H1 (cell line): ENCODE measurements around the gene ENPP6. TPM values are rescaled to one million over a fixed set of nuclear protein-coding genes. Genes with fewer than 3 reads are reported as not detected.

Experiments
- CTCF ChIA-PET: fragments of 300-600 bp; sonication (Branson Sonifier 250); formaldehyde crosslinking; loops from one replicate; lab custom pipeline; 2021; ENCODE audit not compliant: partially characterized antibody; lab: Charles Lee
- POLR2A ChIA-PET: fragments of 300-600 bp; sonication (Branson Sonifier 250); formaldehyde crosslinking; loops from one replicate; lab custom pipeline; 2021; ENCODE audit warnings: inconsistent platforms; ENCODE audit not compliant: partially characterized antibody; lab: Charles Lee
- DNase-seq, 2 experiments: peaks; one replicate each; pipeline versions ENCODE4 v3.0.0 to v3.0.0-alpha.2; 2010 to 2022; ENCODE audit warnings: low spot score in 2 of 2, low read depth in 1 of 2, mixed read lengths in 1 of 2
- FAIRE-seq: peaks from 2 replicates; lab custom pipeline; 2011; peaks lifted over from hg19 to GRCh38; lab: Jason Lieb, UNC
- H2AFZ ChIP-seq: 2 replicates; pipeline ENCODE4 v1.8.1; 2012; ENCODE audit warnings: low read length, inconsistent platforms
- H2AK5ac ChIP-seq: 2 replicates; pipeline ENCODE4 v1.6.1; 2013; ENCODE audit warnings: low read depth, low read length
- H2BK120ac ChIP-seq: replicated peaks from 2 replicates; pipeline ENCODE3; 2013; ENCODE audit warnings: low read depth, low read length, inconsistent platforms
- H2BK12ac ChIP-seq: 2 replicates; pipeline ENCODE4 v1.6.1; 2013; ENCODE audit warnings: low read depth, low read length
- H2BK15ac ChIP-seq: 2 replicates; pipeline ENCODE4 v1.6.1; 2013; ENCODE audit warnings: low read length
- H2BK20ac ChIP-seq: 2 replicates; pipeline ENCODE4 v1.6.1; 2013; ENCODE audit warnings: low read length
- H2BK5ac ChIP-seq: 2 replicates; pipeline ENCODE4 v1.6.1; 2013; ENCODE audit warnings: low read depth, low read length
- H3K14ac ChIP-seq: 2 replicates; pipeline ENCODE4 v1.6.1; 2013; ENCODE audit warnings: inconsistent platforms; ENCODE audit not compliant: insufficient read length
- H3K18ac ChIP-seq: 2 replicates; pipeline ENCODE4 v1.6.1; 2013; ENCODE audit warnings: low read length; ENCODE audit errors: extremely low read depth
- H3K23ac ChIP-seq: 2 replicates; pipeline ENCODE4 v1.6.1; 2013; ENCODE audit warnings: inconsistent platforms; ENCODE audit not compliant: insufficient read length
- H3K23me2 ChIP-seq: 2 replicates; pipeline ENCODE4 v1.6.1; 2013; ENCODE audit warnings: low read depth, low read length
- H3K27ac ChIP-seq: 2 replicates; pipeline ENCODE4 v1.6.1; 2011; ENCODE audit warnings: low read depth, low read length, inconsistent platforms
- H3K27me3 ChIP-seq, 4 experiments: replicated peaks in 1 of 4; 1 replicate in 1 of 4; 2 replicates in 3 of 4; pipeline versions ENCODE4 v1.6.1 to v1.8.1; 2011 to 2013; ENCODE audit warnings: low read length in 3 of 4, mild to moderate bottlenecking in 3 of 4, inconsistent platforms in 2 of 4, mixed read lengths in 2 of 4, moderate library complexity in 1 of 4; ENCODE audit not compliant: control insufficient read depth in 3 of 4, insufficient read depth in 3 of 4; ENCODE audit errors: extremely low read depth in 1 of 4
- H3K36me3 ChIP-seq, 4 experiments: 2 replicates each; pipeline versions ENCODE4 v1.6.1 to v1.8.1; 2011 to 2013; ENCODE audit warnings: mild to moderate bottlenecking in 4 of 4, low read length in 3 of 4, moderate library complexity in 2 of 4, control low read depth in 1 of 4, inconsistent platforms in 1 of 4; ENCODE audit not compliant: insufficient read depth in 4 of 4, control insufficient read depth in 2 of 4
- H3K4ac ChIP-seq: replicated peaks from 2 replicates; pipeline ENCODE3; 2013; ENCODE audit warnings: low read length, low read depth, mixed read lengths, inconsistent platforms; ENCODE audit not compliant: insufficient read length
- H3K4me1 ChIP-seq, 4 experiments: replicated peaks in 1 of 4; 1 replicate in 1 of 4; 2 replicates in 3 of 4; pipeline versions ENCODE4 v1.6.1 to v1.8.1; 2011 to 2013; ENCODE audit warnings: low read length in 3 of 4, inconsistent platforms in 2 of 4, mixed read lengths in 1 of 4; ENCODE audit not compliant: insufficient read depth in 4 of 4, control insufficient read depth in 3 of 4
- H3K4me2 ChIP-seq, 2 experiments: 2 replicates each; pipeline versions ENCODE4 v1.6.1 to v1.8.1; 2011 to 2013; ENCODE audit warnings: low read depth in 2 of 2, low read length in 2 of 2, control low read depth in 1 of 2, inconsistent platforms in 1 of 2, mild to moderate bottlenecking in 1 of 2; ENCODE audit not compliant: insufficient read depth in 1 of 2
- H3K4me3 ChIP-seq, 4 experiments: fragments of 200-600, 300-600 bp in 1 of 4; sonication (generic), shearing (Covaris generic), sonication (Bioruptor Twin) in 1 of 4; 2 replicates each; pipeline versions ENCODE4 v1.5.1 to v1.8.1; 2011 to 2016; ENCODE audit warnings: low read length in 4 of 4, low read depth in 3 of 4, control low read depth in 2 of 4, inconsistent platforms in 2 of 4, mild to moderate bottlenecking in 2 of 4, mixed read lengths in 1 of 4, moderate library complexity in 1 of 4; ENCODE audit not compliant: insufficient read depth in 2 of 4; ENCODE audit errors: extremely low read depth in 1 of 4
- H3K56ac ChIP-seq: replicated peaks from 2 replicates; pipeline ENCODE3; 2013; ENCODE audit warnings: low read depth, mild to moderate bottlenecking, mixed read lengths, low read length, inconsistent platforms; ENCODE audit not compliant: insufficient read length
- H3K79me1 ChIP-seq: 2 replicates; pipeline ENCODE4 v1.6.1; 2013; ENCODE audit warnings: low read depth, low read length, control low read depth
- H3K79me2 ChIP-seq, 2 experiments: 2 replicates each; pipeline versions ENCODE4 v1.6.1 to v1.8.1; 2012 to 2013; ENCODE audit warnings: low read length in 2 of 2, mild to moderate bottlenecking in 2 of 2, inconsistent platforms in 1 of 2; ENCODE audit not compliant: insufficient read depth in 2 of 2, control insufficient read depth in 1 of 2
- H3K9ac ChIP-seq, 4 experiments: replicated peaks in 1 of 4; 1 replicate in 1 of 4; 2 replicates in 3 of 4; pipeline versions ENCODE4 v1.6.1 to v1.8.1; 2011 to 2013; ENCODE audit warnings: low read depth in 3 of 4, low read length in 3 of 4, control low read depth in 2 of 4, mild to moderate bottlenecking in 2 of 4, moderate library complexity in 2 of 4, inconsistent platforms in 1 of 4; ENCODE audit errors: extremely low read depth in 1 of 4
- H3K9me3 ChIP-seq, 2 experiments: 2 replicates each; pipeline versions ENCODE4 v1.6.1 to v1.8.1; 2012 to 2013; ENCODE audit warnings: mild to moderate bottlenecking in 2 of 2, moderate library complexity in 2 of 2, control low read depth in 1 of 2, inconsistent platforms in 1 of 2, low read depth in 1 of 2, low read length in 1 of 2, mixed read lengths in 1 of 2; ENCODE audit not compliant: insufficient read depth in 2 of 2
- H4K20me1 ChIP-seq, 2 experiments: replicated peaks in 1 of 2; 2 replicates each; pipeline versions ENCODE3 to v1.8.1; 2011 to 2013; ENCODE audit warnings: inconsistent platforms in 2 of 2, low read length in 2 of 2, mild to moderate bottlenecking in 1 of 2; ENCODE audit not compliant: insufficient read depth in 2 of 2, control insufficient read depth in 1 of 2
- H4K5ac ChIP-seq: 2 replicates; pipeline ENCODE4 v1.6.1; 2013; ENCODE audit warnings: low read length, low read depth, mixed read lengths, inconsistent platforms; ENCODE audit not compliant: insufficient read length
- H4K8ac ChIP-seq: 2 replicates; pipeline ENCODE4 v1.8.0; 2013; ENCODE audit warnings: mild to moderate bottlenecking, moderate library complexity, low read length, inconsistent platforms; ENCODE audit not compliant: insufficient read depth; ENCODE audit errors: extremely low read depth
- H4K91ac ChIP-seq: replicated peaks from 2 replicates; pipeline ENCODE3; 2013; ENCODE audit warnings: low read length, mixed read lengths, inconsistent platforms; ENCODE audit not compliant: insufficient read length
- BCL11A ChIP-seq, 2 experiments: IDR thresholded peaks; one replicate each; pipeline ENCODE4 v1.6.1; 2011; ENCODE audit warnings: low read depth in 2 of 2, low read length in 2 of 2, mild to moderate bottlenecking in 2 of 2
- CBX5 ChIP-seq: fragments of 300-800, 300-1000 bp; sonication (generic); IDR thresholded peaks from 2 replicates; pipeline ENCODE4 v1.7.1; 2016; ENCODE audit warnings: antibody characterized with exemption, low read length, low read depth
- CREB1 ChIP-seq: IDR thresholded peaks from 2 replicates; pipeline ENCODE4 v1.6.1; 2012; ENCODE audit warnings: inconsistent platforms
- NANOG ChIP-seq: IDR thresholded peaks from 2 replicates; pipeline ENCODE4 v1.6.1; 2011; ENCODE audit warnings: low read length, low read depth, mild to moderate bottlenecking, inconsistent platforms; ENCODE audit not compliant: insufficient read depth, poor library complexity, severe bottlenecking
- RBBP5 ChIP-seq: IDR thresholded peaks from 2 replicates; pipeline ENCODE4 v1.7.1; 2012; ENCODE audit warnings: low read depth, mild to moderate bottlenecking, inconsistent platforms, low read length, moderate library complexity, borderline replicate concordance
- WGBS, 2 experiments: shearing (Covaris generic) in 1 of 2; methylation state at CpG; one replicate each; pipeline versions ENCODE4 v1.1.6 to v1.1.7; 2013 to 2015; ENCODE audit warnings: low lambda C conversion rate in 2 of 2, mixed read lengths in 2 of 2, inconsistent platforms in 1 of 2, low coverage in 1 of 2, missing lambda C conversion rate in 1 of 2; ENCODE audit not compliant: insufficient replicate concordance in 2 of 2, insufficient coverage in 1 of 2, insufficient read length in 1 of 2; ENCODE audit errors: extremely low coverage in 1 of 2, missing lambda C conversion rate in 1 of 2; 5-methylcytosine and 5-hydroxymethylcytosine counted together
- polyA plus RNA-seq, 7 experiments: library from polyadenylated mRNA; depleted of rRNA in 3 of 7; stranded (reverse) in 5 of 7; unstranded in 2 of 7; fragments of >200 nt in 5 of 7; fragments of 200-250 nt in 2 of 7; gene quantifications; 1 replicate in 5 of 7; 2 replicates in 1 of 7; 4 replicates in 1 of 7; pipeline versions ENCODE4 v1.2.1 to v1.2.3, GENCODE V29; 2011 to 2013; ENCODE audit warnings: missing spikeins in 2 of 7, mixed read lengths in 2 of 7
- total RNA-seq: library from RNA; stranded (reverse); fragmentation: NEBNext Ultra II Directional; extraction: Animal tissue kit (Norgen Biotek cat#: 25700); gene quantifications from 2 replicates; pipeline ENCODE4 v1.2.1, GENCODE V29; 2021

The ENPP6 gene
- total and polyA plus RNA-seq, 2 of the 8 experiments (the other 6 are each of a cell fraction or from before 2014, with no cell fraction given): 0.11 to 0.20 TPM

DNA sequence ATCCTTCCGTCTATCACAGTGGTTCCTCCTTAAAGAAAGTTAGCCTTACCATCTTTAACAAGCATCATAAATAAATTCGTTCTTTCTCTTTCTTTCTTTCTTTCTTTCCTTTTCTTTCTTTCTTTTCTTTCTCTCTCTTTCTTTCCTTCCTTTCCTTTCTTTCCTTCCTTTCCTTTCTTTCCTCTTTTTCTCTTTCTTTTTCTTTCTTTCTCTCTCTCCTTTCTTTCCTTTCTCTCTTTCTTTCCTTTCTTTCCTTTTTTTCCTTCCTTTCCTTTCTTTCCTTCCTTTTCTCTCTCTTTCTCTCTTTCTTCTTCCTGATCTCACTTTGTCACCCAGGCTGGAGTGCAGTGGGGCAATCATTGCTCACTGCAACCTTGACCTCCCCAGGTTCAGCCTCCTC is 60.4 kb downstream of the ENPP6 start:
- 73 to 80% methylated on average over 1 to 2 of the region's 2 CpGs for WGBS, 2 experiments
- no peak overlapping the region for H3K18ac ChIP-seq

More for the DNA sequence above, 60.4 kb downstream of the ENPP6 start:
- H3K4me1 ChIP-seq: no peaks in the 10 kb centered on the region
- H2BK120ac ChIP-seq: no peak overlapping the region
- no peak overlapping the region for H3K14ac ChIP-seq
- no peak overlapping the region for H3K4ac ChIP-seq
- DNase-seq: no peak
- ChIA-PET POLR2A (no interaction called here), CTCF (interaction anchor here (2.1 to 2.3 kb wide), 2 partner anchors 8 to 56 kb away, joined by 6 to 9 read pairs; no protein-coding TSS in a partner anchor)
- no peak overlapping the region for H3K4me3 ChIP-seq
- no peaks in the 10 kb centered on the region for H3K9me3 ChIP-seq
- H4K5ac ChIP-seq: no peak overlapping the region
- H3K23me2 ChIP-seq: no peaks in the 10 kb centered on the region
- no peak overlapping the region for H4K91ac ChIP-seq
- no peak overlapping the region for H3K23ac ChIP-seq
- H4K20me1 ChIP-seq: no peaks in the 10 kb centered on the region
- H3K27ac ChIP-seq: no peak overlapping the region
- H3K79me2 ChIP-seq: no peaks in the 10 kb centered on the region
- no peak overlapping the region for H2BK15ac ChIP-seq
- H2BK12ac ChIP-seq: no peak overlapping the region
- no peaks in the 10 kb centered on the region for H3K36me3 ChIP-seq
- no peak overlapping the region for H3K9ac ChIP-seq
- H4K8ac ChIP-seq: no peak overlapping the region
- H3K79me1 ChIP-seq: no peaks in the 10 kb centered on the region
- H2BK5ac ChIP-seq: no peak overlapping the region
- no peak for TF ChIP-seq BCL11A (IDR thresholded peaks at IDR 0.05; ENCODE audit: low read depth in 2 of 2, low read length in 2 of 2)
- no peak for TF ChIP-seq RBBP5
- TF ChIP-seq CREB1: no peak
- no peak for TF ChIP-seq NANOG
- TF ChIP-seq CBX5: no peak
- TF ChIP-seq, all 59 proteins: peak for 0
- Histone ChIP-seq H2BK20ac (no peak overlapping the region), H3K27me3 (no peaks in the 10 kb centered on the region; a peak in 1 of 7 replicates), H3K4me2 (no peak overlapping the region), H2AK5ac (no peak overlapping the region), H2AFZ (no peak overlapping the region), H3K56ac (no peak overlapping the region)
- no peak for FAIRE-seq
